DOHH2 (cell line): ENCODE data around the gene CD200R1L.

Source experiments
- H3F3A ChIP-seq: fragments of 200-600 bp; sonication (generic), shearing (Covaris generic); 2 replicates; pipeline ENCODE4 v1.6.0; 2016; ENCODE audit warnings: antibody characterized with exemption, mild to moderate bottlenecking; ENCODE audit not compliant: control insufficient read depth, insufficient read depth
- H3K27ac ChIP-seq: fragments of 200-600 bp; sonication (generic); 2 replicates; pipeline ENCODE4 v1.5.1; 2014; ENCODE audit warnings: low read depth, mild to moderate bottlenecking, low read length, moderate library complexity
- H3K27me3 ChIP-seq: fragments of 200-600 bp; sonication (generic); 2 replicates; pipeline ENCODE4 v1.6.1; 2014; ENCODE audit warnings: mild to moderate bottlenecking, low read length, mixed read lengths; ENCODE audit not compliant: control insufficient read depth
- H3K36me3 ChIP-seq: fragments of 200-600 bp; sonication (generic); 2 replicates; pipeline ENCODE4 v1.6.1; 2014; ENCODE audit warnings: mild to moderate bottlenecking, low read length, moderate library complexity, mixed read lengths; ENCODE audit not compliant: control insufficient read depth
- H3K4me1 ChIP-seq: fragments of 200-600 bp; sonication (generic); 2 replicates; pipeline ENCODE4 v1.6.1; 2014; ENCODE audit warnings: mild to moderate bottlenecking, low read length, mixed read lengths; ENCODE audit not compliant: control insufficient read depth
- H3K4me2 ChIP-seq: fragments of 200-600 bp; sonication (generic); 2 replicates; pipeline ENCODE4 v1.6.0; 2014; ENCODE audit warnings: mild to moderate bottlenecking, low read length, moderate library complexity
- H3K4me3 ChIP-seq: fragments of 200-600 bp; sonication (generic); 2 replicates; pipeline ENCODE4 v1.5.1; 2014; ENCODE audit warnings: mild to moderate bottlenecking, low read length, mixed read lengths
- H3K79me2 ChIP-seq: fragments of 200-600 bp; sonication (generic); 2 replicates; pipeline ENCODE4 v1.6.1; 2014; ENCODE audit warnings: mild to moderate bottlenecking, low read length, mixed read lengths; ENCODE audit not compliant: control insufficient read depth
- H3K9me2 ChIP-seq: fragments of 200-600 bp; sonication (generic); replicated peaks from 2 replicates; pipeline ENCODE4 v1.6.1; 2014; ENCODE audit warnings: mild to moderate bottlenecking, low read length, mixed read lengths; ENCODE audit not compliant: control insufficient read depth
- H3K9me3 ChIP-seq: fragments of 200-600 bp; sonication (generic); 2 replicates; pipeline ENCODE4 v1.6.1; 2014; ENCODE audit warnings: antibody characterized with exemption, low read length, mixed read lengths; ENCODE audit not compliant: control insufficient read depth, insufficient read depth
- H4K20me1 ChIP-seq: fragments of 200-600 bp; sonication (generic); 2 replicates; pipeline ENCODE4 v1.6.0; 2014; ENCODE audit warnings: low read depth, mild to moderate bottlenecking, antibody characterized with exemption, low read length, moderate library complexity; ENCODE audit not compliant: control insufficient read depth, insufficient read depth
- CTCF ChIP-seq: fragments of 200-600 bp; sonication (generic); IDR thresholded peaks from one replicate; pipeline ENCODE4 v1.5.1; 2014; ENCODE audit warnings: antibody characterized with exemption, mild to moderate bottlenecking, low read depth, low read length; ENCODE audit not compliant: poor library complexity, severe bottlenecking
- EZH2phosphoT487 ChIP-seq: fragments of 200-600 bp; sonication (generic); IDR thresholded peaks from 2 replicates; pipeline ENCODE4 v1.6.1; 2017; ENCODE audit warnings: borderline replicate concordance, mild to moderate bottlenecking, antibody characterized with exemption, low read length, moderate library complexity, mixed read lengths

The CD200R1L gene

GRCh38 chr3:112858410-112859069, 11.9 kb upstream of the CD200R1L start:
- peaks cover 9% of the 10 kb centered on the region for H3F3A ChIP-seq
- H3K79me2 ChIP-seq: no peaks in the 10 kb centered on the region
- H3K4me3 ChIP-seq: no peak overlapping the region
- H4K20me1 ChIP-seq: no peaks in the 10 kb centered on the region
- no peaks in the 10 kb centered on the region; the same call in 1 of the 2 replicates for H3K36me3 ChIP-seq
- H3K27ac ChIP-seq: peak overlapping the region; percentile 10; the same call in 1 of the 2 replicates
- H3K4me1 ChIP-seq: peaks cover 33% of the 10 kb centered on the region
- peak overlapping the region; percentile 40 for H3K4me2 ChIP-seq
- no peaks in the 10 kb centered on the region for H3K9me2 ChIP-seq
- TF ChIP-seq CTCF (no peak), EZH2phosphoT487 (no peak)
- peaks cover 5% of the 10 kb centered on the region; the same call in 1 of the 2 replicates for H3K9me3 ChIP-seq
- H3K27me3 ChIP-seq: no peaks in the 10 kb centered on the region

GRCh38 chr3:112857526-112857925, 10.9 kb upstream of the CD200R1L start:
- no peaks in the 10 kb centered on the region; the same call in 1 of the 2 replicates for H3K36me3 ChIP-seq
- H3K27me3 ChIP-seq: no peaks in the 10 kb centered on the region
- no peak overlapping the region for H3K27ac ChIP-seq
- H3K9me2 ChIP-seq: no peaks in the 10 kb centered on the region
- H3K4me2 ChIP-seq: peak overlapping the region; percentile 40; the same call in 1 of the 2 replicates
- TF ChIP-seq EZH2phosphoT487: no peak
- no peak for TF ChIP-seq CTCF
- H3K4me3 ChIP-seq: peak overlapping the region; percentile 24
- peaks cover 7% of the 10 kb centered on the region; the same call in 1 of the 2 replicates for H3K9me3 ChIP-seq
- no peaks in the 10 kb centered on the region for H4K20me1 ChIP-seq
- peaks cover 33% of the 10 kb centered on the region for H3K4me1 ChIP-seq
- H3F3A ChIP-seq: peaks cover 9% of the 10 kb centered on the region
- H3K79me2 ChIP-seq: no peaks in the 10 kb centered on the region

GRCh38 chr3:112856537-112856936, 9.9 kb upstream of the CD200R1L start:
- H3K9me2 ChIP-seq: no peaks in the 10 kb centered on the region
- TF ChIP-seq CTCF (no peak), EZH2phosphoT487 (no peak)
- no peaks in the 10 kb centered on the region for H4K20me1 ChIP-seq
- H3K27ac ChIP-seq: no peak overlapping the region
- peak overlapping the region; percentile 18 for H3K4me3 ChIP-seq
- no peaks in the 10 kb centered on the region; the same call in 1 of the 2 replicates for H3K36me3 ChIP-seq
- peaks cover 9% of the 10 kb centered on the region for H3F3A ChIP-seq
- peaks cover 7% of the 10 kb centered on the region; the same call in 1 of the 2 replicates for H3K9me3 ChIP-seq
- H3K79me2 ChIP-seq: no peaks in the 10 kb centered on the region
- H3K27me3 ChIP-seq: no peaks in the 10 kb centered on the region
- H3K4me2 ChIP-seq: peak overlapping the region; percentile 44
- peaks cover 33% of the 10 kb centered on the region for H3K4me1 ChIP-seq
